ENCODE measurements around the gene NTRK3.

NTRK3 gene

GRCh38 chr15:88233921-88234320 lies 22.6 kb downstream of the NTRK3 start:
- ATAC-seq: no peak
- no peak for TF ChIP-seq CREB5 (CRISPR knock-in tag; IDR thresholded peaks at IDR 0.05; ENCODE audit: low read depth)
- no peak for TF ChIP-seq ZFP3 (CRISPR knock-in tag; IDR thresholded peaks at IDR 0.05)
- no peak for TF ChIP-seq ZC3H10 (CRISPR knock-in tag; IDR thresholded peaks at IDR 0.05)
- no peak for TF ChIP-seq PATZ1 (CRISPR knock-in tag; IDR thresholded peaks at IDR 0.05; ENCODE audit: borderline replicate concordance)
- no peak for TF ChIP-seq ISL1 (CRISPR knock-in tag; IDR thresholded peaks at IDR 0.05)
- TF ChIP-seq CSDC2 (CRISPR knock-in tag; IDR thresholded peaks at IDR 0.05): no peak
- no peak for TF ChIP-seq CSRNP3 (CRISPR knock-in tag; IDR thresholded peaks at IDR 0.05)
- TF ChIP-seq TSHZ2 (CRISPR knock-in tag; IDR thresholded peaks at IDR 0.05): no peak
- no peak for TF ChIP-seq GLIS3 (CRISPR knock-in tag; IDR thresholded peaks at IDR 0.05)
- TF ChIP-seq ZFP30 (CRISPR knock-in tag; IDR thresholded peaks at IDR 0.05): no peak

GRCh38 chr15:88232771-88233201 lies 23.8 kb downstream of the NTRK3 start:
- no peak for ATAC-seq
- TF ChIP-seq PPARA (CRISPR knock-in tag; IDR thresholded peaks at IDR 0.05; ENCODE audit: borderline replicate concordance): no peak
- no peak for TF ChIP-seq ZNF70 (CRISPR knock-in tag; IDR thresholded peaks at IDR 0.05)
- no peak for TF ChIP-seq PATZ1 (CRISPR knock-in tag; IDR thresholded peaks at IDR 0.05; ENCODE audit: borderline replicate concordance)
- no peak for TF ChIP-seq ZC3H10 (CRISPR knock-in tag; IDR thresholded peaks at IDR 0.05)
- no peak for TF ChIP-seq BACH2 (CRISPR knock-in tag; IDR thresholded peaks at IDR 0.05; ENCODE audit: borderline replicate concordance)
- TF ChIP-seq TOX (CRISPR knock-in tag; IDR thresholded peaks at IDR 0.05; ENCODE audit: borderline replicate concordance): no peak
- no peak for TF ChIP-seq RARB (CRISPR knock-in tag; IDR thresholded peaks at IDR 0.05)

GRCh38 chr15:88231909-88232644 lies 24.5 kb downstream of the NTRK3 start:
- no peak for ATAC-seq
- TF ChIP-seq TCF4 (CRISPR knock-in tag; IDR thresholded peaks at IDR 0.05; ENCODE audit: borderline replicate concordance) (no peak), OSR1 (CRISPR knock-in tag; IDR thresholded peaks at IDR 0.05) (no peak), POU6F1 (CRISPR knock-in tag; IDR thresholded peaks at IDR 0.05; ENCODE audit: borderline replicate concordance, low read depth) (no peak), ZFP3 (CRISPR knock-in tag; IDR thresholded peaks at IDR 0.05) (no peak), ZNF8 (CRISPR knock-in tag; IDR thresholded peaks at IDR 0.05) (no peak), SNAI2 (CRISPR knock-in tag; IDR thresholded peaks at IDR 0.05) (no peak), ZNF565 (CRISPR knock-in tag; conservative IDR thresholded peaks at IDR 0.05; ENCODE audit: low read depth) (no peak), ZNF70 (CRISPR knock-in tag; IDR thresholded peaks at IDR 0.05) (no peak), ZFP30 (CRISPR knock-in tag; IDR thresholded peaks at IDR 0.05) (no peak), GLIS3 (CRISPR knock-in tag; IDR thresholded peaks at IDR 0.05) (no peak), ARNTL (CRISPR knock-in tag; IDR thresholded peaks at IDR 0.05; ENCODE audit: borderline replicate concordance, low read depth) (no peak), CREB5 (CRISPR knock-in tag; IDR thresholded peaks at IDR 0.05; ENCODE audit: low read depth) (no peak), BACH2 (CRISPR knock-in tag; IDR thresholded peaks at IDR 0.05; ENCODE audit: borderline replicate concordance) (no peak), ZC3H10 (CRISPR knock-in tag; IDR thresholded peaks at IDR 0.05) (no peak), PATZ1 (CRISPR knock-in tag; IDR thresholded peaks at IDR 0.05; ENCODE audit: borderline replicate concordance) (no peak)

All from SK-N-SH treated with all-trans-retinoic acid at 6 μM for 48 hours (cell line).